HG03196 (cell line): ENCODE data around the gene HSD3B1.
"Not testable (repeated sequence)": the region's sequence is repeated elsewhere in the genome, so short reads cannot be mapped to it uniquely, and the experiment has no call there.

Experiments used
- ATAC-seq: cut with Tn5 transposase; IDR thresholded peaks from one replicate; pipeline ENCODE4 v1.9.1; 2021; ENCODE audit not compliant: unreplicated experiment

Gene HSD3B1

GRCh38 chr1:119489201-119489600 lies 17.8 kb upstream of the HSD3B1 start:
- ATAC-seq, result no peak

GRCh38 chr1:119490925-119491324 lies 16.1 kb upstream of the HSD3B1 start:
- ATAC-seq, result no peak

- ATAC-seq, result no peak
Measured at GRCh38 chr1:119492763-119493162, 14.2 kb upstream of the HSD3B1 start.

- ATAC-seq, result no peak
Measured at GRCh38 chr1:119504831-119505230, 2.2 kb upstream of the HSD3B1 start.

- no peak for ATAC-seq
Measured at GRCh38 chr1:119510046-119510445, 3.0 kb downstream of the HSD3B1 start.

GRCh38 chr1:119515221-119515620 lies 8.2 kb downstream of the HSD3B1 start:
- ATAC-seq, result no peak

GRCh38 chr1:119516247-119516646 lies 9.2 kb downstream of the HSD3B1 start:
- ATAC-seq, result no peak

- ATAC-seq, result no peak
Measured at GRCh38 chr1:119516680-119517079, 9.7 kb downstream of the HSD3B1 start.

- ATAC-seq, result not testable (repeated sequence)
Measured at GRCh38 chr1:119517667-119518066, 10.7 kb downstream of the HSD3B1 start.

GRCh38 chr1:119531606-119532323 lies 24.8 kb downstream of the HSD3B1 start:
- no peak for ATAC-seq

- no peak for ATAC-seq
Measured at GRCh38 chr1:119532324-119532910, 25.4 kb downstream of the HSD3B1 start.

- no peak for ATAC-seq
Measured at GRCh38 chr1:119535381-119535780, 28.4 kb downstream of the HSD3B1 start.

GRCh38 chr1:119537966-119538365 lies 31.0 kb downstream of the HSD3B1 start:
- ATAC-seq, result no peak

GRCh38 chr1:119539636-119540035 lies 32.6 kb downstream of the HSD3B1 start:
- no peak for ATAC-seq

GRCh38 chr1:119541389-119541788 lies 34.4 kb downstream of the HSD3B1 start:
- ATAC-seq, result no peak

GRCh38 chr1:119542492-119542946 lies 35.5 kb downstream of the HSD3B1 start:
- ATAC-seq, result no peak

GRCh38 chr1:119544165-119544762 lies 37.3 kb downstream of the HSD3B1 start:
- no peak for ATAC-seq

- no peak for ATAC-seq
Measured at GRCh38 chr1:119546641-119547040, 39.6 kb downstream of the HSD3B1 start.

GRCh38 chr1:119547306-119547705 lies 40.3 kb downstream of the HSD3B1 start:
- ATAC-seq, result no peak

- ATAC-seq, result no peak
Measured at GRCh38 chr1:119547805-119548204, 40.8 kb downstream of the HSD3B1 start.

GRCh38 chr1:119549719-119550132 lies 42.7 kb downstream of the HSD3B1 start:
- ATAC-seq, result no peak

GRCh38 chr1:119550381-119550780 lies 43.4 kb downstream of the HSD3B1 start:
- no peak for ATAC-seq
